Stimulated activated CD8-positive, alpha-beta memory T cell treated with anti-CD3 and anti-CD28 coated beads, Interleukin-15, amount 100 ng/mL, for 48 hours (primary cell): ENCODE data around the gene PBX4.
"Not testable (repeated sequence)": the region's sequence is repeated elsewhere in the genome, so short reads cannot be mapped to it uniquely, and the experiment has no call there.

Experiments used
- DNase-seq, 2 donors: peaks; one replicate each; pipeline ENCODE4 v3.0.0-alpha.2; 2020; ENCODE audit warnings: low read depth in 2 of 2

Gene PBX4

DNA sequence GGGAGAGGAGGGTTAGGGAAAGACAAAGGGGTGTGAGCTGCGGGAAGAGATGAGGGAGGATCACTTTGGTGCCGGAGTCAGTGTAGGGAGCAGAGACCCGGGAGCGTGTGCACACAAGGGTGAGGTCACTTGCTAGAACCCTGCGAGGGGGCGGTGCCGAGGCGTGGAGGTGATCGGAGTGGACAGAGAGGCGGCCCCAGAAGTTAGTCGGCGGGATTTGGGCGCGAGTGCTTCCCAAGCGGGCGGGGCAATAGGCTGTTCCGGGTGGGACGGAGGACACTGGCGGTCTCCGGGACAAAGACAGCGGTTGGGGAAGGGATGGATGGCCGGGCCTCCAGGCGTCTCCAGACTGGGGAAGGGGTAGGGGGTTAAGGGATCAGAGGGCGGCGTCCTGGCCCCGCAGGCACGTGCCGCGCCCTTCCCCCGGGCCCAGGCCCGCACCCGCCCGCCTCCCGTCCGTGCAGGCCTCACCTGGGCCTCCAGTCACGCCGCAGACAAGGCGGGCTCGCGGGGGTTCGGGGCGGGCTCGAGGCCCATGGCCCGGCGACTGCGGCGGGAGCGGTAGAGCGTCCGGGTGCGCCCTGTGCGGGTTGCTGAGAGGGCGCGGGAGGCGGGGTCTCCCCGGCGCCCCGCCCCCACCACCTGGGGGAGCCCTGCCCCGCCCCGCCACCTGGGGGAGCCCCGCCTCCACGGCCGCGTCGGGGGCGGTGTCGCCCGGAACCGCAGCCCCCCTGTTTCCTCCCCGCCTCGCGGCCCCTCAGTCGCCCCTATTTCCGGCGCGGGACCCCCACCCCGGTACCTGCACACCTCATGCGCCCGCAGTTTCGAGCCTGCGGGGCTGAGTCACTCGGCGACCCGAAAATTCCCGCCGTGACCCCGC, 9.4 kb upstream of the PBX4 start, which contains the start of gene LPAR2:
LPAR2 (minus strand) TSS at position 600 of the 880 bp plus-strand sequence. CDS start 945 bp downstream, outside the sequence.
- peak; percentile 53 to 62 for DNase-seq

DNA sequence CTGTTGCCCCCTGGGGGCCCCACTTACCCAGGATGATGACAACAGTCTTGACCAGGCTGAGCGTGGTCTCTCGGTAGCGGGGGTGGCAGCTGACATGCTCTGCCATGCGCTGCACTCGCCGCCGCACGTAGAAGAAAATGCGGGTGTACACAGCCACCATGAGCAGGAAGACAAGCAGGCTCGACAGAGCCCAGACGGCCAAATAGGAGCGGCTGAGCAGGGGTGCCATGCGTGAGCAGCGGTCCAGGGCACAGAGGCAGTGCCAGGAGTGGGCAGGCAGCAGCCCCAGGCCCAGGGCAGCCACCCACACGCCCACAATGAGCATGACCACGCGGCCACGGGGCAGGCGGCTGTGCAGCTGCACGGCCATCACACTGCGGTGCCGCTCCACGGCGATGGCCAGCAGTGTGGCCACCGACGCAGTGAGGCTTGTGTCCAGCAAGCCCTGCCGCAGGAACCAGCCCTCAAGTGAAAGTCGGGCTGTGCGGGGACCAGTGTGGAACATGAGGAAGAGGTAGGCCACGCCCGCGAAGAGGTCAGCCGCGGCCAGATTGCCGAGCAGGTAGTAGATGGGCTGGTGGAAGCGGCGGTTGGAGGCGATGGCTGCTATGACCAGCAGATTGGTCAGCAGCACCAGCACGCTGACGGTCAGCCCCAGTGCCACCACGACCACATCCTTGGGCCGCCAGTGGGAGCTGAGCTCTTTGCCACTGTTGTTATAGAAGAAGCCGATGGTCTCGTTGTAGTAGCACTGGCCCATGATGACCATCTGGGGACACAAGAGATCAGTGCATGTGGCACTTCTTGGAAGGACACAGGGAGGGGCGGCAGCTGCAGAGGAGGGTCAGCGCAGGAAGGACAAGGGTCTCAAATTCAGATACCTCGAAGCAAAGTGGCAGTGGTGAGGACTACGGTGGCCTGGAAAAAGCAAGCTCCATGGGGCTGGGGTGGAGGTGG, 8.3 kb upstream of the PBX4 start:
- DNase-seq, result no peak

DNA sequence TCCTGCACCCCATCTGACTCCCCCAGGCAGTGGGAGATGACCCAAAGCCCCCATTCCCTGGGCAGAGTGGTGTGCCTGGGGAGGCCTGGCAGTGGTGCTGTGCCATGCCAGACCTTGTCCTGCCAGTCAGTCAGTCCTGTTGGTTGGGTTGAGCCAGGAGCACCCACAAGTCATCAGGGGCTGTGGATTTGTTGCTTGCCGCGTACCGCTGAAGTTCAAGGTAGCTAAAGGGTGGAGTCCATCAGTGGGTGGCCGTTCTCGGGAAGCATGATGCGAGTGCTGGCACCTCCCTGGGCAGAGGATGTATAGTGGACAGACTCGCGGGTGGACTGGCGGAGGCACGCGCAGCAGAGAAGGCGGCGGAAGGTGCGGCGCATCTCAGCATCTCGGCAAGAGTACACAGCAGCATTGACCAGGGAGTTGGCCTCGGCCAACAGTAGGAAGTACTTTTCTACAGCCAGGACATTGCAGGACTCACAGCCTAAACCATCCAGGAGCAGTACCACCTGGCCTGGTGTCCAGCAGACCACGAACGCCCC, 5.6 kb upstream of the PBX4 start:
- DNase-seq, result no peak

DNA sequence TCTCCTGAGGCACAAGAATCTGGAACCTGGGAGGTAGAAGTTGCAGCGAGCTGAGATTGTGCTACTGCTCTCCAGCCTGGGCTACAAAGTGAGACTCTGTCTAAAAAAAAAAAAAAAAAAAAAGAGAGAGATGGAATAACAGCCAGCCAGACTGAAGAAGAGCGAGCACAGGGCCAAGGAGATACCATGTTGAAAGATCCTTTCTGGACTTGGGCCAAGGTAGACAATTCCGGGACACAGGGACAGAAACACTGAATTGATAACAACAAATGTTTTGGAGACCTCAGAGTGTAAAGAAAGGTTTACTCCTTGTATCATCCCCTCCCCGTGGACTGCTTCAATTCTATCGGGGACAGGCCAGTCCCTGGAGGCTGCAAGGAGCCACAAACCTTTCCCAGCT, 4.9 kb upstream of the PBX4 start:
- DNase-seq, result no peak

DNA sequence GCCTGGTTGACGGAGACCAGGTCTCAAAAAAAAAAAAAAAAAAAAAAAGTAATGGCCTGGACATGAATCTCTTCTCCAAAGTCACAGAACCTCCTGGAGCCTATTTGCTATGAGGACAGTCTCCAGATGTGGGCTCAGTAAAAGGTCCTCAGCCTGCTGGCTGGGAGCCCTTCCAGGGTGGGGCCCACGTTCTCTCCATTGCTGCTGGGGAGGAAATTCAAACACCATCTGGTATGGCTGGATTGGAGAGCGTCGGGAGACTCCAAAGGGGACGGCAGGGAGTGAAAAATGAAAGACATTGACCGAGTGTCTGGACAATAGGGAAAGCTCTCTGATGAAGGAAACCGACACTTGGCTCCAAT, 1.3 kb upstream of the PBX4 start:
- no peak for DNase-seq

DNA sequence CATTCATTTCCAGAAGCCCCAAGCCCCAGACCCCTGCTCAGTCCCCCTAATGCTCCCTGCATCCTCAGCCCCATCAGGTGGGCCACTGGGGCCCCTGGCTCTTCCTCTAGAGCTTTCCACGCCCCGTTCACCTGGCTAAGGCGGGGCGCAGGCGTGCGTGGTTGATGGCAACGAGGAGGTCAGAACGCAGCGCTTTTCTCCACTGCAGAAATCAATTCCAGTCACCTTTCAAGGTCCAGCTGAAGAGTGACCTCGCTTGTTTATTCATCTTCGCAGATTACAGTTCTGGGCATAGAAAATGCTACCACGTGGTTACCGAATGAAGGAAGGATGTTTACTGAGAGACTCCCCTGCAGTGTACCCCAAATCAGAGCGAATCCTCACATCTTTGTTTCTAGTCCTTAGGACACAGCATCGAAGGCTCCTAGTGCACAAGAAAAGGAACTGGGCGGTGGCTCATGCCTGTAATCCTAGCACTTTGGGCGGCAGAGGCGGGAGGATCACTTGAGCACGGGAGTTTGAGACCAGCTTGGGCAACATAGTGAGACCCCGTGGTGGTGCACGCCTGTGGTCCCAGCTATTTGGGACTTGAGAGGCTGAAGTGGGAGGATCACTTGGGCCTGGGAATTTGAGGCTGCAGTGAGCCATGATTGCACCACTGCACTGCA, 828 bp upstream of the PBX4 start:
- no peak for DNase-seq

DNA sequence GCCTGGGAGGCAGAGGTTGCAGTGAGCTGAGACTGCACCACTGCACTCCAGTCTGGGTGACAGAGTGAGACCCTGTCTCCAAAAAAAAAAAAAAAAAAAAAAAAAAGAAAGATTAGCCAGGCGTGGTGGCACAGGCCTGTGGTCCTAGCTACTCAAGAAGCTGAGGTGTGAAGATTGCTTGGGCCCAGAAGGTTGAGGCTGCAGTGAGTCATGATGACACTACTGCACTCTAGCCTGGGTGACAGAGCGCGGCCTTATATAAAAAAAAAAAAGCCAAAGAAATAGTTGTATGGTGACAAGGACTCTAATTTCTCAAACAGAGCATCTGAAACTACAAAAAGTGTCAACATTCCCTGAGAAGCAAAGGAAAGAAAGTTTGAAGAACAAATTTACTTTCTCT, 3.4 kb downstream of the PBX4 start:
- peak in 1 of 2 donors; percentile 43 for DNase-seq

DNA sequence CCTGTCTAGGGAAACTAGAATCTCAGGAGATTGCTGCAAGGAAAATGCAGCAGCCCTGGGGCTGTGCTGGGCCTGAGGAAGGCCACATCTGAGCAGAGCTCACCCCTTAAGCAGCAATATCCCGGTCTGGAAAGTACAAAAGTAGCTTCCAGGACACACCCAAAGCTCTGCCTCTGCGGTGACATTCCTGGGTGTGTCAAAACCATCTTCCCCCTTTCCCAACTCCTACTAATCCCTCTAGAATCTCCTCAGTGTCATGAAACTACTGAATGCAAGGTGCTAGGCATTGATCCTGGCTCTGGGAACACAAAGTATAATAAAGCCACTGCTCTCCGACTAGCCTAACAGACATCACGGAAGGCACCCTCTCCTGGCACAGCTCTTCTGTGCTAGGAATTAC, 5.0 kb downstream of the PBX4 start:
- DNase-seq, result no peak

DNA sequence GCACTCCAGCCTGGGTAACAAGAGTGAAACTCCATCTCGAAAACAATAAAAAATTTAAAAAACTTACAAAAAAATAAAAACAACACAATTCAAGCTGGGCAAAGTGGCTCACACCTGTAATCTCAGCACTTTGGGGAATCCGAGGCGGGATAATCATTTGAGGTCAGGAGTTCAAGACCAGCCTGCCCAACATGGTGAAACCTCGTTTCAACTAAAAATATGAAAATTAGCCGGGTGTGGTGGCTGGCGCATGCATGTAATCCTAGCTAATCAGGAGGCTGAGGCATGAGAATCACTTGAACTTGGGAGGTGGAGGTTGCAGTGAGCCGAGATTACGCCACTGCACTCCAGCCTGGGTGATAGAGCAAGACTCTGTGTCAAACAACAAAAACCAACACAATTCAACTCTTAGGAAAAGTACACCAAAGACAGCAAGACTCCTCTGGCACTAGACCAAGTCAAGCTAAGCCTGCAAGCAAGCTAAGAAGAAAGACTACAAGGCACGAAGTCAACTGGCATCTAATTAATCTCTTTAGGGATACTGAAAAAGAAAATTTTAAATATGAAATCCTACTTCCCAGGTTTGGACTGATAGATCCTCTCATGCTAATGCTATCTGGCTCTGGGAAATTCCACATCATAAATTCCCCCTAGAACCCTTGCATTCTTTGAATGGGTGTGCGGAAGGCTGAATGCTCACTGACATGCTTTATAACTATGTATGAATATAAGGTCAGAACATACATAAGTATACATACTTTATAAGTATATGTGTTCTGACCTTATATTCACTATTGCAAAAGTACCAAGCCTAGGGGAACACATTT, 7.9 kb downstream of the PBX4 start:
- DNase-seq, result no peak

DNA sequence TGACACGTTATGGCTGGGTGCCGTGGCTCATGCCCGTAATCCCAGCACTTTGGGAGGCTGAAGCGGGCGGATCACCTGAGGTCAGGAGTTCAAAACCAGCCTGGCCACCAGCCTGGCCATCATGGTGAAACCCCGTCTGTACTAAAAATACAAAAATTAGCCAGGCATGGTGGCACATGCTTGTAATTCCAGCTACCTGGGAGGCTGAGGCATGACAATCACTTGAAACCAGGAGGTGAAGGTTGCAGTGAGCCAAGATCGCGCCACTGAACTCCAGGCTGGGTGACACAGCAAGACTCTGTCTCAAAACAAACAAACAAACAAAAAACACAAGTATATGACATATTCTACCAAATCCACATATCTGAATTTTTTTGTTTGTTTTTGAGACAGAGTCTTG, 11.8 kb downstream of the PBX4 start:
- not testable (repeated sequence) for DNase-seq

DNA sequence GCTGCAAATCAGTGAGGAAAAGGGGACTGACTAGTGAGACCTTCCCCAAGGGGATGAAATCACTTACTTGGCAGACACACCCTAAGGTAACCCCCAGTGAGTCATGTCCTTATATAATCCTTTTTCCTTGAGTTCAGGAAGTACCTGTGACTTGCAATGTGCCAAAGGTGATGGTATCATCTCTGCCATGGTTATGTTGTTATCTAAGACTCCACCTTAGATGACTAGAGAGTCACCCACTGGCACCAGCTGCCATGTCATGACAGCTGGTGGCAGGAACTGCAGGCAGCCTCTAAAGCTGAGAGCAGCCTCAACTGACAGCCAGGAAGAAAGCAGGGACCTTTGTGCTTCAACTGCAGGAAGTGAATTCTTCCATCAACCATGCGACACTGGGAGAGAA, 12.5 kb downstream of the PBX4 start:
- no peak for DNase-seq

DNA sequence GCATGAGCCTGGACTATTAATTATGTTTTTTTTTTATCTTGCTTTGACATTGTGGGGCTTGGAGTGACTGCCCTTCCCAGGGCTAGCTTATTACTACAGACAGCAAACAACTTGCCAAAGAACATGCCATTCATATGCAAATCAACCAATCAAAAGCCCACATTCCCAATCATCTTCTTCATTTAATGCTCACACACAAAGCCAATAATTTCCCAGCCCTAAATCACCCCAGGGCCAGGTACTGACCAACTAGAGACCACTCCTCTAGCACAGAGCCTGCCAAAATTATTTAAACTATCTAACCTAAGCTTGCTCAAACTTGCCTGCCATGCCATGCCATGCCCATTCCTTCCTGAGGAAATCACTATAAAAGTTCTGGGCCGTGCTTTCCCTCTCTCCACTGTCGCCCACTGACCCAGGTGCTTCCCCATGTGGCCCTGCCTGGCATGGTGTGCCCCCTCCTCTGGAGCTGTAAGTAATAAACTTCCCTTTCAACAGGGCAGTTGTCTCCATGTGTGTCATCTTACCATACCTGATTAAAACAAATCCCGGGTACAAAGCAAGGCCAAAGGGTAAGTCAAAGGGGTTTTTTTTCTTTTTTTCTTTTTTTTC, 15.7 kb downstream of the PBX4 start:
- DNase-seq, result no peak

DNA sequence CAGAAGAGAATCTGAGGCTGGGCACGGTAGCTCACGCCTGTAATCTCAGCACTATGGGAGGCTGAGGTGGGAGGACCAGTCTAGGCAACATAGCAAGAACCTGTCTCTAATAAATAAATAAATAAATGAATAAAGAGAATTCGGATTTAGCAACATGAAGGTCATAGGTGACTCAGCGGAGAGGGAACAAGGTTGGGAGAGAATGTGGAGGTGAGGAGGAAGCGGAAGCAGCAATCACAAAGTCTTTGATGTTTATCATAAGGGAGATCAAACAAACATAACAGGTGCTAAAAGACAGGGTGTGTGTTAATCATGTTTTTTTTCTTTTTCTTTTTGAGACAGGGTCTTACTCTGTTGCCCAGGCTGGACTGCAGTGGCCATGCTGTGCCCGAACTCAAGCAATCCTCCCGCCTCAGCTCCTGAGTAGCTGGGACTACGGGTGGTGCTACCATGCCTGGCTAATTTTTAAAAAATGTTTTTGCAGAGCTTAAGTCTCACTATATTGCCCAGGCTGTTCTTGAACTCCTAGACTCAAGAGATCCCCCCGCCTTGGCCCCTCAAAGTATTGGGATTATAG, 16.3 kb downstream of the PBX4 start:
- DNase-seq, result no peak

DNA sequence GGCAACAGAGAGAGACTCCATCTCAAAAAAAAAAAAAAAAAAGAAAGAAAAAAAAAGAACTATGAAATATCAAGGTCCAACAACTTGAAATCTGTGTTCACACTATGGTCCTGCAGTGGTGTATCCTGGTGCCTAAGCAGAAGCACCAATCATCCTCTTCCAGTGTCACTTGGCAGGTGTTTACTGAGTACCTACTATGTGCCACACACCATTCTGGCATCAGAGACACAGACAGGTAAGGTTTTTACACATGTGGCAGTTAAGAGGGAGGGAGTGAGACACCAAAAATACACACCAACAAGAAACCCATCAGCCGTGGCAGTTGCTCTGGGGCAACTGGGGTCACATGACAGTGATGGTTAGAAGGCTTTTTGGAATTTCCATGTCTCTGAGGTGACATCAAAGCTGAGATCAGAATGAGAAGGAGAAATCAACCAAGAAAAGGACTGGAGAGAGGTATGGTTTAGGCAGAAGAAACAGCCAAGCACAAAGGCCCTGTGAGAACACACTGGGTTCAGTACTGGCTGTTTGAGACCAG, 17.6 kb downstream of the PBX4 start:
- DNase-seq, result no peak

DNA sequence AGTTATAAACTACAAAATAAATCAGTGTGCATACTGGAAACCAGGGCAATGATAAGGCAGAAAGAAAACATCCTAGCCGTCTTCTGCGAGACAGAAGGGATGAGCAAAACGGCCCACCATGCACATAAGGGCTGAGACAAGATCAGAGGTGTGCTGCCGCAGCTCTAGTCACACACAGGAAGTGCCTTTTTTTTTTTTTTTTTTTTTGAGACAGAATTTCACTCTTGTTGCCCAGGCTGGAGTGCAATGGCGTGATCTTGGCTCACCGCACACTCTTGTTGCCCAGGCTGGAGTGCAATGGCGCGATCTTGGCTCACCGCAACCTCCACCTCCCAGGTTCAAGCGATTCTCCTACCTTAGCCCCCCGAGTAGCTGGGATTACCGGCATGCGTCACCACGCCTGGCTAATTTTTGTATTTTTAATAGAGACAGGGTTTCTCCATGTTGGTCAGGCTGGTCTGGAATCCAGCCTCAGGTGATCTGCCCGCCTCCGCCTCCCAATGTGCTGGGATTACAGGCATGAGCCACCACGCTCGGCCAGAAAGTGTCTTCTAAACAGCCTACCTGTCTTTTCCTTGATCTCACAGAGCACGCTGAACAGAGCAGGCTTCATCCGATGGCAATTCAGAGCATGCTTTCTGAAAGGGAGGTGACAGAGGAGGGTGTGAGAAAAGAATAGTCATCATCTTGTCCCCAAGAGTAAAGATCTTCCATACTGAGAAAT, 19.6 kb downstream of the PBX4 start:
- DNase-seq, result peak; percentile 34 to 47

DNA sequence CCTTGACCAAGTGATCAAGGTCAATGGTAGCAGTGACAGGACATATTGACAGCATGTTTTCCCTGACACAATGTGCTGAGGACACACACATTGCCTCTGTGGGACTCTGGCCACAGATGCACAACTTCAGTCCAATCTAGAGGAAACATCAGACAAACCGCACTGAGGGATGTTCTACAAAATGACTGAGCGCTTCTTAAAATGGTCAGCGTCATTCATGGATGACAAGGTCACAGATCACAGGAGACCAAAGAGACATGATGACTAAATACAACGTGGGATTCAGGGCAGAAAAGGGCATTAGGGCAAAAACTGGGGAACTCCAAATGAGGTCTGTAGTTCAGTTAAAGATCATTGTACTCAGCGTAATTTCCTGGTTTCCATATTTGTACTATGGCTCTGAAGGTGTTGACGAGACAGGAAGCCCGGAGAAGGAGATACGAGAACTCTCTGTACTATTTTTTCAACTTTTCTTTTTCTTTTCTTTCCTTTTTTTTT, 20.6 kb downstream of the PBX4 start:
- peak; percentile 51 for DNase-seq

DNA sequence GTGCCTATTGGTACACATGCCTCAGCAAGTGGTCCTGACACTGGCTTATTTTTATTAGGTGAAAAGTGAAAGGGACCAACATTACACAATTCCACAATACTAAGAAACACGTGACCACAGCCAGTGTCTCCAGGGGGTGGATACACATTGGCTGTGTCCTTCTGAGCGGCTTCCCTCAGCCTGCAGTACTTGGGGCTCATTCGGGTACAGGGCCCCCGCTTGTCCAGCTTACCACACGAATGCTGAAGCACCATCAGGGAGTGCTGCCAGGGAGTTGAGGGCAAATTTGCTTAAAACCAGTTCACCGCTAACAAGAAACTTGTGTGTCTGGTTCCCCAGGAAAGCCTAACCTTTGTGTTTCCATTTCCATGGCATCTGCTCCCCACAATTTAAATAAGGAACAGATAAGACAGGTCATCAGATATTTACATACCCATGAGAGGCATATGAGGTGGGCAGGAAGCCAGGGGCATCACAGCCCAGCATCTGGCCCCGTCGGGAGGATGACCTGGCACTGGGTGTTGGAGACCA, 23.3 kb downstream of the PBX4 start:
- no peak for DNase-seq

DNA sequence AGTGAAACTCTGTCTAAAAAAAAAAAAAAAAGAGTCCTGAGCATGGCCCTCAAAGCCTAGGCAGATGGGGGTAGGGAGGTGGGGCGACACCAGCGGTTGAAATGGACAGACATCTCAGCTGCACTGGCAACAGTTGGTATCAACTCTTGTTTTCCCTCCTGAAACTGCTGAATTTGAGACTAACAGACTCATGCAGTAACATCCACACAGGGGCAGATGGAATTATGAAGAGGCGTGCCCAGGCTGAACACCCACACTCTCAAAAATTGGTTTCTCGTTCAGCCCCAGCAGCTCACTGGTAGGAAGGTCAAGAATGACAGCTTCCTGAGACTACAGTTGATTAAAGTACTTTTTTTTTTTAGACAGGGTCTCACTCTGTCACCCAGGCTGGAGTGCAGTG, 24.1 kb downstream of the PBX4 start:
- DNase-seq, result no peak

DNA sequence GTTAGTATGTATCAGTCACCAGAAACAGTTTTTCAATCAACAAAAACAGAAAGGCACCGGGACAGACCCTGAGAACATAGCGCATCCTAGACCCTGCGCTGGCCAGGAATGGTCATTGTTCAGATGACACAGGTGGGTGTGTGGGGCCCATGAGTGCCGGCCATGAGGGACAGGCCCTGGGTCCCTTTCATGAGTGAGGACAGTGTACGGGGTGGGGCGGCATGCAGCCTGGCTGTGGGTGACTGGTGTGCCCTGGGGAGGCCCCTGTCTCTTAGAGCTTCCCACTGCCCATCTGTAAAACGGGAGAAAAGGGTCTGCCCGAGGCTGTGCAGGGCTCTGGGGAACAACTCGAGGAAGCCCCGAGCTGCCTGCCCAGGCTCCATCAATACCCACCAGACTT, 25.8 kb downstream of the PBX4 start:
- DNase-seq, result no peak
